HepG2 (cell line): ENCODE data around the gene AHRR. TPM values are rescaled to one million over a fixed set of nuclear protein-coding genes. Genes with fewer than 3 reads are reported as not detected.
A peak's percentile ranks its signal among the peaks of the same experiment; 100 is the strongest.

Source experiments
- ARID4A ChIP-seq: sonication (generic); formaldehyde crosslinking; IDR thresholded peaks from 2 replicates; pipeline ENCODE4 v1.5.0; 2020; ENCODE audit warnings: mild to moderate bottlenecking, missing genetic modification reagents, borderline replicate concordance
- CERS6 ChIP-seq: sonication (generic); formaldehyde crosslinking; IDR thresholded peaks from 2 replicates; pipeline ENCODE4 v1.5.0; 2020; ENCODE audit warnings: missing genetic modification reagents
- FOSL2 ChIP-seq: sonication (generic); formaldehyde crosslinking; IDR thresholded peaks from 2 replicates; pipeline ENCODE4 v1.4.0; 2020; ENCODE audit warnings: missing genetic modification reagents
- GLI4 ChIP-seq: sonication (generic); formaldehyde crosslinking; IDR thresholded peaks from 2 replicates; pipeline ENCODE4 v1.5.1; 2020; ENCODE audit warnings: missing genetic modification reagents, mild to moderate bottlenecking, moderate library complexity, borderline replicate concordance
- HES4 ChIP-seq: sonication (generic); formaldehyde crosslinking; IDR thresholded peaks from 2 replicates; pipeline ENCODE4 v1.9.0; 2021; ENCODE audit warnings: mild to moderate bottlenecking, missing genetic modification reagents, borderline replicate concordance
- MTF1 ChIP-seq: sonication (generic); formaldehyde crosslinking; IDR thresholded peaks from 2 replicates; pipeline ENCODE4 v1.5.0; 2020; ENCODE audit warnings: missing genetic modification reagents
- NFRKB ChIP-seq: fragments of 450-650 bp; IDR thresholded peaks from 2 replicates; pipeline ENCODE4 v1.6.1; 2017
- NR2F1 ChIP-seq, 2 experiments: fragments of 450-650 bp in 1 of 2; formaldehyde crosslinking in 1 of 2; IDR thresholded peaks; 2 replicates each; pipeline versions ENCODE4 v1.5.0 to v1.6.1; 2016 to 2020; ENCODE audit warnings: mild to moderate bottlenecking in 1 of 2, missing compliant biosample characterization in 1 of 2, missing genetic modification reagents in 1 of 2, moderate library complexity in 1 of 2
- PHF21A ChIP-seq: sonication (generic); formaldehyde crosslinking; IDR thresholded peaks from 2 replicates; pipeline ENCODE4 v1.5.0; 2020; ENCODE audit warnings: mild to moderate bottlenecking, missing genetic modification reagents
- PRPF4 ChIP-seq: fragments of 200-400 bp; formaldehyde crosslinking; IDR thresholded peaks from 2 replicates; pipeline ENCODE4 v1.6.1; 2016; ENCODE audit warnings: low read length, low read depth; ENCODE audit not compliant: poor library complexity, severe bottlenecking
- SALL1 ChIP-seq: sonication (generic); formaldehyde crosslinking; IDR thresholded peaks from 2 replicates; pipeline ENCODE4 v1.8.0; 2022; ENCODE audit warnings: mild to moderate bottlenecking, missing genetic modification reagents
- SMYD3 ChIP-seq: sonication (generic); formaldehyde crosslinking; IDR thresholded peaks from 2 replicates; pipeline ENCODE4 v1.8.1; 2023; ENCODE audit warnings: mild to moderate bottlenecking, missing genetic modification reagents
- SOX13 ChIP-seq, 3 experiments: fragments of 450-650 bp in 1 of 3; sonication (generic) in 1 of 3; formaldehyde crosslinking in 1 of 3; IDR thresholded peaks in 2 of 3; conservative IDR thresholded peaks in 1 of 3; 2 replicates each; pipeline versions ENCODE4 v1.5.0 to v1.6.1; 2016 to 2020; ENCODE audit warnings: antibody characterized with exemption in 1 of 3, mild to moderate bottlenecking in 1 of 3, missing compliant biosample characterization in 1 of 3, missing genetic modification reagents in 1 of 3, moderate library complexity in 1 of 3
- STAG1 ChIP-seq: sonication (generic); formaldehyde crosslinking; IDR thresholded peaks from 2 replicates; pipeline ENCODE4 v1.4.0; 2020; ENCODE audit warnings: missing genetic modification reagents
- XRCC5 ChIP-seq: fragments of 200-400 bp; formaldehyde crosslinking; optimal IDR thresholded peaks from 2 replicates; pipeline ENCODE3; 2017; ENCODE audit warnings: mild to moderate bottlenecking, low read length
- ZFY ChIP-seq: sonication (generic); formaldehyde crosslinking; IDR thresholded peaks from 2 replicates; pipeline ENCODE4 v1.4.0; 2020; ENCODE audit warnings: missing genetic modification reagents
- ZNF276 ChIP-seq: sonication (generic); formaldehyde crosslinking; IDR thresholded peaks from 2 replicates; pipeline ENCODE4 v1.4.0; 2020; ENCODE audit warnings: mild to moderate bottlenecking, low read depth, missing genetic modification reagents
- ZNF501 ChIP-seq: sonication (generic); formaldehyde crosslinking; IDR thresholded peaks from 2 replicates; pipeline ENCODE4 v1.5.1; 2020; ENCODE audit warnings: mild to moderate bottlenecking, moderate library complexity, missing genetic modification reagents
- ZNF883 ChIP-seq: sonication (generic); formaldehyde crosslinking; IDR thresholded peaks from 2 replicates; pipeline ENCODE4 v1.5.1; 2020; ENCODE audit warnings: mild to moderate bottlenecking, missing genetic modification reagents; ENCODE audit errors: not compliant biosample characterization
- polyA plus RNA-seq, 8 experiments: library from polyadenylated mRNA; depleted of rRNA in 3 of 8; stranded (reverse) in 7 of 8; unstranded in 1 of 8; fragments of >200 nt; fragmentation: Illumina TruSeq in 4 of 8; extraction: Trizol in 4 of 8; gene quantifications; 2 replicates each; pipeline versions ENCODE4 v1.2.1 to v1.2.3, GENCODE V29; 2011 to 2016; ENCODE audit warnings: low read depth in 4 of 8, missing spikeins in 1 of 8, mixed read lengths in 1 of 8; ENCODE audit not compliant: insufficient read depth in 1 of 8
- total RNA-seq, 5 experiments: library from RNA; depleted of rRNA; stranded (reverse); fragments of >200 nt; fragmentation: Illumina TruSeq; extraction: Trizol; gene quantifications; 2 replicates each; pipeline ENCODE4 v1.2.3, GENCODE V29; 2016; ENCODE audit warnings: low read depth in 1 of 5
- TF ChIP-seq, protein P1 (sequence below): sonication (generic); formaldehyde crosslinking; IDR thresholded peaks from 2 replicates; pipeline ENCODE4 v1.5.1; 2020; ENCODE audit warnings: missing genetic modification reagents, mild to moderate bottlenecking, borderline replicate concordance

Gene AHRR
- total and polyA plus RNA-seq, 2 of the 13 experiments (the other 11 are each of a cell fraction or from before 2014, with no cell fraction given) = 0.28 to 0.35 TPM

DNA sequence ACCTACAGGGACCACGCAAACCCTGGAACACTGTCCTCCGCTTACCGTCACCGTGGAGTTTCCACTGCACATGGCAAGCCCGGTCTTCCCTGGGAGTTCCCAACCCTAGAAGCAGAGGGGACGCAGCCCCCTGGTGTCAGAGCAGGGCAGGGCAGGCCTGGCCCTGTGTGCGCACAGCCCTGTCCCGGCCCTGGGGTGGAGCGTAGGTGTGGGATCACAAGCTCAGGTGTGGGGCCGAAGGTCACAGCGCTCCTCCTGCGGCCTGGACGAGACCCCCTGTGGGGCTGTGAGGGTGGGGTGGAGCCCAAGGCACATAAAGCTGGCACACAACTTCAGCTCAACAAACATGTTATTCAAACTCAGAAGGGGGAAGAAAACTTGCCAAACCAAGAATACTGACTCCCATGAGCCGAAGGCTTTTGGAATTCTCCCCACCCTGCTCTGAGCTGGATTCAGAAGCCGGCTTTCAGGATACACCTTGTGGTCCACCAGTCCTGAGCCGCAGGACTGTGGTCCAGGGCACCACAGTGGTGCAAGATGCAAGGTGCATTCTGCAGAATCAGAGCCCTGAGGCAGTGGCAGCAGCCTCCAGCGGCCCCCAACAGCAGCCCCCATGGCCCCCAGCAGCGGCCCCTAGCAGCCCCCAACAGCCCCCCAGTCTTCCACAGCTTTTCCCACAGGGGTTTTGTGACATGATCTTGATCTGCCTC is 109.6 kb downstream of the AHRR start (continued):
- TF ChIP-seq ZNF883 (CRISPR knock-in tag) = peak; percentile 81
- no peak for TF ChIP-seq HES4 (CRISPR knock-in tag)
- TF ChIP-seq MTF1 (CRISPR knock-in tag) = no peak
- no peak for TF ChIP-seq ZNF276 (CRISPR knock-in tag)
- TF ChIP-seq XRCC5 = peak; percentile 92
- TF ChIP-seq, protein P1, sequence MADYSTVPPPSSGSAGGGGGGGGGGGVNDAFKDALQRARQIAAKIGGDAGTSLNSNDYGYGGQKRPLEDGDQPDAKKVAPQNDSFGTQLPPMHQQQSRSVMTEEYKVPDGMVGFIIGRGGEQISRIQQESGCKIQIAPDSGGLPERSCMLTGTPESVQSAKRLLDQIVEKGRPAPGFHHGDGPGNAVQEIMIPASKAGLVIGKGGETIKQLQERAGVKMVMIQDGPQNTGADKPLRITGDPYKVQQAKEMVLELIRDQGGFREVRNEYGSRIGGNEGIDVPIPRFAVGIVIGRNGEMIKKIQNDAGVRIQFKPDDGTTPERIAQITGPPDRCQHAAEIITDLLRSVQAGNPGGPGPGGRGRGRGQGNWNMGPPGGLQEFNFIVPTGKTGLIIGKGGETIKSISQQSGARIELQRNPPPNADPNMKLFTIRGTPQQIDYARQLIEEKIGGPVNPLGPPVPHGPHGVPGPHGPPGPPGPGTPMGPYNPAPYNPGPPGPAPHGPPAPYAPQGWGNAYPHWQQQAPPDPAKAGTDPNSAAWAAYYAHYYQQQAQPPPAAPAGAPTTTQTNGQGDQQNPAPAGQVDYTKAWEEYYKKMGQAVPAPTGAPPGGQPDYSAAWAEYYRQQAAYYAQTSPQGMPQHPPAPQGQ (CRISPR knock-in tag) = no peak
- peak; percentile 46; the same call in 1 of the 2 replicates for TF ChIP-seq ZFY (CRISPR knock-in tag)
- no peak for TF ChIP-seq SMYD3
- TF ChIP-seq SALL1 = 0 out of 2 replicates have a peak, but pooled peaks have one; percentile 21
- TF ChIP-seq SOX13 (IDR thresholded peaks at IDR 0.05) = no peak
- no peak for TF ChIP-seq SOX13 (CRISPR knock-in tag; conservative IDR thresholded peaks at IDR 0.05 in 1 of 2, IDR thresholded peaks at IDR 0.05 in 1 of 2)
- TF ChIP-seq ZNF501 = no peak
- TF ChIP-seq STAG1 (CRISPR knock-in tag) = peak; percentile 81
- TF ChIP-seq PRPF4 = no peak
- no peak for TF ChIP-seq FOSL2 (CRISPR knock-in tag)
- 0 out of 2 replicates have a peak, but pooled peaks have one; percentile 31 for TF ChIP-seq ARID4A (CRISPR knock-in tag)
- TF ChIP-seq NR2F1 (CRISPR knock-in tag; IDR thresholded peaks at IDR 0.05) = no peak
- TF ChIP-seq CERS6 (CRISPR knock-in tag) = no peak
- no peak; the same call in 1 of the 2 replicates for TF ChIP-seq PHF21A (CRISPR knock-in tag)
- no peak for TF ChIP-seq NFRKB
- TF ChIP-seq GLI4 (CRISPR knock-in tag) = no peak
